AG08395 (cell line): ENCODE results near the gene FAM3D.

Source experiments
- DNase-seq: peaks from one replicate; pipeline ENCODE4 v3.0.0; 2012; ENCODE audit warnings: mixed read lengths, low spot score

Gene FAM3D

DNA sequence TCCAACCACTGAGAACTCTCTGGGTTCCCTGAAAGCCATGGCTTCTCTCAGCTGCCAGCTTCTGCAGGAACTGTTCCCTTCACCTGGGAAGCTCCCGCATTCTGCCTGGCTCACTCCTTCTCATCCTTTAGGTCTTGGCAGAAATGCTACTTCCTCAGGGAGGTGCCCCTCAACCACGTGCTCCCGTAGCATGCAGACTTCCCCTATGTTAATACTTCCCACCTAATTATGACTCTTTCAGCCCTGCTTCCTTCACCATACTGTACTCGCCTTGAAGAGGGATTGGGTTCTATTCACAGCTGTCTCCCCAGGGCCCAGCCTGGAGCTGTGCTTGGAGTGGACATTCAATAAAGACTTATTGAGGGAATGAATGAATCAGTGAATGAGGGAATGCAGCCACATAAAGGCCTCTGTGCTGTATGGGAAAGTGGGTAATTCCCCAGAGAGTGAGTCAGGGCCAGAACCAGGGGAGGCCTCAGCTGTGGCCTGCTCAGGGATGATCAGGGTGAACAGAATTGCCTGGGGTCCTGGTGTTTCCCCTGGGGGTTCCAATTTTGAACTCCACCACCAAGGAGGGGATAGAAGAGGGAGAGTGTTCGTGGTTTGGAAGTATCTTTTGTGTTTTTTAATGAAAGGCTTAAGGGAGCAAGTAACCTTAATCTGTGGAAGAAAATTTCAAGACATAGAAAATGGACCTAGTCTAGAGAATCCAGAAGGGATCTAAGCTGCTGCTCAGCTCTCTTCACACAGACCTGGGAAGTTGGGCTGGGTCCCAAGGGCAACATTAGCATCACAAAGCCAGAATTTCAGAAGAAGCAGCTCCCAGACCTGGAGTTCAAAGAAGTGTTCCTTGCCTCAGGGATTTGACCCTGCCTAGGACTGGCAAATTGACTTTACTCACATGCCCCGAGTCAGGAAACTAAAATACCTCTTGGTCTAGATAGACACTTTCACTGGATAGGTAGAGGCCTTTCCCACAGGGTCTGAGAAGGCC is 74.8 kb downstream of the FAM3D start:
- DNase-seq, result no peak

DNA sequence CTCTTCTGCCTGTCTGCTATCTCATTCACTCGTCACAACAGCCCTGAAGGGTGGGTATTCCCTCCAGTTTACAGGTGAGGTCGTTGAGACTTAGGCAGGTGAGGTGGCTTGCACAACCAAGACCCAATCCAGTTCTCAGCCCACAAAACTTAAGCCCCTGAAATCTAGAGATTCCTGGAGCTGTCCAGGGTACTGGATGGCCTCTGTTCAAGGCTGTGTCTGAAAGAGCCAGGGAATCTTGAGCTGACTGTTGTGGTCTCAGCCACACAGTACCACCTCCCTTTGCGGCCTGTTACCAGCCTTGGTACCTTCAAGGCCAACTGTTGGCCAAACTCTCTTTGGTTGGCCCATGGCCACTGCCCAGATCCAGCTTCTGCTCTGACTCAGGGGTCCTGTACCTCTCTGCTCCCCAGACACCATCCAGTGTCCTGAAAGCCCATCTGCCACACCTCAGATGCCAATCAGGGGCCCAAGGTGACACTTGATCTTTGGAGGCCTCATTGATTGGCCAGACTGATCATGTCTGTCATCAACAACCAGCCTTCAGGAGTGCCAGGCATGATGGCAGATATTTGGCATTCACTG is 78.5 kb downstream of the FAM3D start:
- peak; percentile 47 for DNase-seq

DNA sequence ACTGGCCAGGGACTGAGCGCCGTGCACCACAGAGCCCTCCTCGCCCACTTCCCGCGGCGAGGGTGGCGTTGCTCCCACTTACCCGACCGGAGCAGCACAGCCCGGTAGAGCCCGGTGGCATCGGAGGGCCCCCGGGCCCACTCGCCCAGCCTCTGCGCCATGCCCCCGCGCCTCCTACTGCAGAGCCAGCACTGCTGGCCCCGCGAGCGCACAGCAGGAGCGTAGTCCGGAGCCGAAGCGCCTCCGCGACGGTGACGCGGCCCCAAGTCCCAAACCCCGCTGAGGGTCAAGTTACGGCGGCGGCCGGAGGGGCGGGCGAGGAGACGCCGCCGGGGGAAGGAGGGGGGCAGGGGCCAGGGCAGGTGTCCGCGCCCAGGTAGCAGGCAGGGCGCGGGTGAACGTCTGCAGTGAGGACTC is 79.8 kb downstream of the FAM3D start:
- DNase-seq, result no peak

DNA sequence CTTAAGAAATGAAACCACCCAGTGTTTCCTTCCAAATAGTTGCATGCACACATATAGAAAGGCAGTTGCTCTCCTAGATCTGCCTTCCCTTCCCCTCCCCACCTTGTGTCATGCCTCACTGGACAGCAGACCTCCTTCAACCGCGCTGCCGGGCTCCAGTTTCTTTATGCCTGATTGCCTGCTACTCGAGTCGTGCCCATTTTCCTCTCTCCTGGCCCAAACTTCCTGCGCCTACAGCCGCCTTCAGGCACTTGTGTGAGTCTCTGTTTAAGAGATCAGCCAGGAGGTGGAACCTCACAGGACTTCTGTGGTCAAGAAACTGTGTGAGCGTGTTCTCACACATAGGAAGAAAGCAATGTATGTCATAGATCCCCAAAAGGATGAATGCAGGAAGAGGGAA is 80.6 kb downstream of the FAM3D start:
- no peak for DNase-seq

DNA sequence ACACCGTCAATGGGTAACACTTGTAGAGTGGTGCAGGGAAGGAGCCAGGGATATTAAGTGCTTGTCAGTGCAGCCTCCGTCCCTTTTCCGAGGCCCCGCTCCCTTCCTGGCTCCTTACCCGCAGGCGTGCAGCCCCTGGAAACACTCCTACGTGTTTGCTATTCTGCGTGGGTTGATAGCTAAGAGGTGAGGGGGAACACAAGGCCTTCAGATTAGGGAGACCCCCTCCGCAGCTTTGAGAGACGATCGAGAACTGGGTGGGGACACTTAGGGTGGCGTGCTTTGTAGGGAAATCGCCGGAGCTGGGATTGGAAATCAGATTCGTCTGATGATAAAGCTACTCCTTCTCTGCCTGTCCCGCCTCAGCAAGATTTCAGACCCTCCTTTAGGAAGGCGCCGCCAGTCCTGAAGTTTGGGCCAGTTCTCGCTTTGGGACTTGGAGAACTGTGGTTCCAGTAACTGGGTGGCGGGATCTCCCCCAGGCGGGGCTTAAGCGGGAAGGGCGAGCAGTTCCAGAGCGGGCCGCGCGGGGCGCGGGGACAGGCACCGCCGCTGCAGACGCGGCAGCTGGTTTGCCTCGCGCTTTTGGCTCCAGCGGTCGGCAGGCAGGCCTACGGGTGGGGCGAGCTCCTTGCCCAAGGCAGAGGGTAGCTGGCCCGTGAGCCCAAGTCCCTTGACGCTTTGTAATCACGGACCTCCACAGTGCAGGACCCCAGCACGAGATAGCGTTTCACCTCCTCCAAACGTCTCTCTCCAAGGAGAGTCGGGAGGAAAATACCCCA is 81.4 kb downstream of the FAM3D start:
- DNase-seq, result peak; percentile 91

DNA sequence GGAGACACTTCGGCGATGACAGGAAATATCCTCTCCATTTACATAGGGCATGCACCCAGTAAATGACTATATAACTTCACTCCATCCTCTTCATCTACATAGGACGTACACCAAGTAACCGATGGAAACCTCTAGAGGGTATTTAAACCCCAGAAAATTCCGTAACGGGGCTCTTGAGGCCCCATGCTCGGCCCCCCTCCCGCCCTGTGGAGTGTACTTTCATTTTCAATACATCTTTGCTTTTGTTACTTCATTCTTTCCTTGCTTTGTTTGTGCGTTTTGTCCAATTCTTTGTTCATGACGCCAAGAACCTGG is 81.9 kb downstream of the FAM3D start:
- DNase-seq, result no peak
